ENCODE data around the gene SP4. TPM values are rescaled to one million over a fixed set of nuclear protein-coding genes. Genes with fewer than 3 reads are reported as not detected.

Gene SP4
- total and polyA plus RNA-seq, 2 experiments from 2014 or later: 11.9 to 41.6 TPM

DNA sequence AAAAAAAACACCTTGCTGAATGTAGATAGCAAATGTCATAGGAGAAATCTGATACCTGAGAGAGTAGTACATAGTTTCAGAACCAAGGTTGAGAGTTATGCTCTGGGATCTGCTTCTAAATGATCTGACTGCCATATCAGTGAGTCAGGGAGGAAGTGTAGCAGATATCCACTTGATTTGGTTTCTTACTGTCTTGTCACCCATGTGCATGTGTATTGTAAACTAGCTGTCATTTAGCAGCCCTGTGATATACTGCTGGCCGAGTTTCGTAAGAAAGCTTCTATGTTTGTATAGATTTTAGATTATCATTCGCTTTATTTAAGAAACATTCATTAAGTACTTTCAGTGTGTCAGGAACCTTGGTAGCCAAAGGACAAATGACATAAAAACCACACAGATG lies 42.0 kb downstream of the SP4 start:
- no peak overlapping the region for H3K4me2 ChIP-seq
- Mint-ChIP-seq H3K9me3 (no peaks in the 10 kb centered on the region), H3K36me3 (ENCODE audit: low read depth) (no peaks in the 10 kb centered on the region; the same call in 2 of the 3 replicates), H3K4me3 (no peak overlapping the region), H3K27me3 (ENCODE audit: insufficient read depth, low read depth, poor library complexity) (no peaks in the 10 kb centered on the region), H3K27ac (no peak overlapping the region), H3K4me1 (no peaks in the 10 kb centered on the region; the same call in 2 of the 3 replicates)
- H3K79me2 ChIP-seq (replicated peaks; ENCODE audit: insufficient read depth): peaks cover 84% of the 10 kb centered on the region
- no peaks in the 10 kb centered on the region for H3F3A ChIP-seq (replicated peaks; ENCODE audit: low read depth)
- H3K27me3 ChIP-seq (ENCODE audit: insufficient read depth): no peaks in the 10 kb centered on the region
- peaks cover 5% of the 10 kb centered on the region; the same call in 1 of the 2 replicates for H3K9me2 ChIP-seq (ENCODE audit: insufficient read depth)
- DNase-seq (ENCODE audit: low spot score): no peak
- H3K4me1 ChIP-seq (ENCODE audit: insufficient read depth): no peaks in the 10 kb centered on the region
- no peaks in the 10 kb centered on the region for H3K36me3 ChIP-seq (ENCODE audit: insufficient read depth)
- peaks cover 14% of the 10 kb centered on the region; the same call in 1 of the 2 replicates for H4K20me1 ChIP-seq (replicated peaks; ENCODE audit: insufficient read depth)
- ATAC-seq: no peak
- TF ChIP-seq ZNF462 (CRISPR knock-in tag; IDR thresholded peaks at IDR 0.05) (no peak), CTCF (conservative IDR thresholded peaks at IDR 0.05; ENCODE audit: low read depth in 2 of 2) (no peak), EZH2phosphoT487 (IDR thresholded peaks at IDR 0.05; ENCODE audit: unreplicated experiment) (no peak), JUNB (IDR thresholded peaks at IDR 0.05; ENCODE audit: unreplicated experiment) (no peak), ZNF114 (CRISPR knock-in tag; IDR thresholded peaks at IDR 0.05) (no peak)
- TF ChIP-seq, protein P1, sequence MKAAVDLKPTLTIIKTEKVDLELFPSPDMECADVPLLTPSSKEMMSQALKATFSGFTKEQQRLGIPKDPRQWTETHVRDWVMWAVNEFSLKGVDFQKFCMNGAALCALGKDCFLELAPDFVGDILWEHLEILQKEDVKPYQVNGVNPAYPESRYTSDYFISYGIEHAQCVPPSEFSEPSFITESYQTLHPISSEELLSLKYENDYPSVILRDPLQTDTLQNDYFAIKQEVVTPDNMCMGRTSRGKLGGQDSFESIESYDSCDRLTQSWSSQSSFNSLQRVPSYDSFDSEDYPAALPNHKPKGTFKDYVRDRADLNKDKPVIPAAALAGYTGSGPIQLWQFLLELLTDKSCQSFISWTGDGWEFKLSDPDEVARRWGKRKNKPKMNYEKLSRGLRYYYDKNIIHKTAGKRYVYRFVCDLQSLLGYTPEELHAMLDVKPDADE (IDR thresholded peaks at IDR 0.05): no peak
- H3K27ac ChIP-seq (ENCODE audit: low read depth): no peak overlapping the region
- no peak overlapping the region for H3K4me3 ChIP-seq
- no peak overlapping the region for H2AFZ ChIP-seq
